Smooth muscle cell (in vitro differentiated cells): ENCODE results near the gene S1PR1. TPM values are rescaled to one million over a fixed set of nuclear protein-coding genes. Genes with fewer than 3 reads are reported as not detected.

Experiments used
- DNase-seq: peaks from one replicate; lab custom pipeline; 2025; ENCODE audit not compliant: unreplicated experiment; lab: John Stamatoyannopoulos, UW
- H2AFZ ChIP-seq: fragments of 200-600 bp; sonication (generic); 2 replicates; pipeline ENCODE4 v1.6.0; 2016; ENCODE audit warnings: antibody characterized with exemption, low read depth, mild to moderate bottlenecking
- H3F3A ChIP-seq: fragments of 200-600 bp; sonication (generic); 2 replicates; pipeline ENCODE4 v1.6.0; 2017; ENCODE audit warnings: antibody characterized with exemption, low read depth
- H3K27ac ChIP-seq: fragments of 200-600 bp; sonication (generic); 2 replicates; pipeline ENCODE4 v1.5.1; 2016; ENCODE audit warnings: low read depth, mild to moderate bottlenecking
- H3K27me3 ChIP-seq: fragments of 200-600 bp; sonication (generic); 2 replicates; pipeline ENCODE4 v1.6.1; 2016; ENCODE audit warnings: low read depth, mild to moderate bottlenecking
- H3K36me3 ChIP-seq: fragments of 200-600 bp; sonication (generic); 2 replicates; pipeline ENCODE4 v1.5.1; 2016; ENCODE audit warnings: low read depth
- H3K4me1 ChIP-seq: fragments of 200-600 bp; sonication (generic); 2 replicates; pipeline ENCODE4 v1.5.1; 2016; ENCODE audit warnings: low read depth
- H3K4me2 ChIP-seq: fragments of 200-600 bp; sonication (generic); 2 replicates; pipeline ENCODE4 v1.6.0; 2016; ENCODE audit warnings: mild to moderate bottlenecking
- H3K4me3 ChIP-seq: fragments of 200-600 bp; sonication (generic); 2 replicates; pipeline ENCODE4 v1.5.1; 2016; ENCODE audit warnings: mild to moderate bottlenecking
- H3K79me2 ChIP-seq: fragments of 200-600 bp; sonication (generic); 2 replicates; pipeline ENCODE4 v1.6.0; 2016; ENCODE audit warnings: low read depth, mild to moderate bottlenecking
- H3K9ac ChIP-seq: fragments of 200-600 bp; sonication (generic); 2 replicates; pipeline ENCODE4 v1.6.0; 2016; ENCODE audit warnings: low read depth
- H3K9me3 ChIP-seq: fragments of 200-600 bp; sonication (generic); replicated peaks from 2 replicates; pipeline ENCODE4 v1.5.1; 2016; ENCODE audit warnings: low read depth
- H4K20me1 ChIP-seq: fragments of 200-600 bp; sonication (generic); 2 replicates; pipeline ENCODE4 v1.6.0; 2016; ENCODE audit warnings: low read depth
- CTCF ChIP-seq: fragments of 200-600 bp; sonication (generic); IDR thresholded peaks from 2 replicates; pipeline ENCODE4 v1.5.1; 2017; ENCODE audit warnings: borderline replicate concordance, mild to moderate bottlenecking, antibody characterized with exemption; ENCODE audit not compliant: insufficient read depth, poor library complexity, severe bottlenecking
- WGBS: methylation state at CpG from one replicate; pipeline ENCODE4 v1.1.7; 2016; ENCODE audit warnings: low lambda C conversion rate; 5-methylcytosine and 5-hydroxymethylcytosine counted together
- polyA plus RNA-seq: library from polyadenylated mRNA; unstranded; fragments of >200 nt; fragmentation: Nextera tagmentation; extraction: Ambion mirVana; gene quantifications from 2 replicates; pipeline ENCODE4 v1.2.1, GENCODE V29; 2016
- total RNA-seq: library from RNA; depleted of rRNA; stranded (reverse); fragments of >200 nt; gene quantifications from 2 replicates; pipeline ENCODE4 v1.2.3, GENCODE V29; 2014

S1PR1 gene
- total and polyA plus RNA-seq, 2 experiments from 2014 or later: 12.0 to 12.1 TPM

GRCh38 chr1:101268893-101269292 lies 32.1 kb downstream of the S1PR1 start:
- Histone ChIP-seq H4K20me1 (no peaks in the 10 kb centered on the region), H3K4me2 (no peak overlapping the region), H3K4me1 (no peaks in the 10 kb centered on the region), H3K4me3 (no peak overlapping the region), H3K9ac (no peak overlapping the region), H3K27ac (no peak overlapping the region), H3F3A (no peaks in the 10 kb centered on the region), H3K27me3 (no peaks in the 10 kb centered on the region), H3K9me3 (no peaks in the 10 kb centered on the region), H3K79me2 (no peaks in the 10 kb centered on the region), H3K36me3 (no peaks in the 10 kb centered on the region), H2AFZ (no peak overlapping the region)
- WGBS: 91% methylated on average over 2 of the region's 2 CpGs
- DNase-seq: no peak
- TF ChIP-seq CTCF: no peak

- no peak overlapping the region for H3K4me2 ChIP-seq
- H3K4me3 ChIP-seq: no peak overlapping the region
- H3K79me2 ChIP-seq: no peaks in the 10 kb centered on the region
- H3K27ac ChIP-seq: no peak overlapping the region
- no peaks in the 10 kb centered on the region for H3K36me3 ChIP-seq
- H3F3A ChIP-seq: no peaks in the 10 kb centered on the region
- no peaks in the 10 kb centered on the region for H3K27me3 ChIP-seq
- H3K9ac ChIP-seq: no peak overlapping the region
- no peaks in the 10 kb centered on the region for H3K4me1 ChIP-seq
- DNase-seq: no peak
- no peak overlapping the region for H2AFZ ChIP-seq
- no peaks in the 10 kb centered on the region for H4K20me1 ChIP-seq
- 85% methylated on average over 5 of the region's 5 CpGs for WGBS
- TF ChIP-seq CTCF: no peak
- H3K9me3 ChIP-seq: no peaks in the 10 kb centered on the region
These were observed 38.9 kb downstream of the S1PR1 start for GRCh38 chr1:101275672-101276071.

GRCh38 chr1:101276818-101277217 lies 40.0 kb downstream of the S1PR1 start:
- Histone ChIP-seq H3K4me3 (no peak overlapping the region), H3K9ac (no peak overlapping the region), H3F3A (no peaks in the 10 kb centered on the region), H3K79me2 (no peaks in the 10 kb centered on the region), H2AFZ (no peak overlapping the region), H4K20me1 (no peaks in the 10 kb centered on the region), H3K27ac (no peak overlapping the region), H3K9me3 (no peaks in the 10 kb centered on the region), H3K27me3 (no peaks in the 10 kb centered on the region), H3K4me2 (no peak overlapping the region), H3K36me3 (no peaks in the 10 kb centered on the region), H3K4me1 (no peaks in the 10 kb centered on the region)
- DNase-seq: no peak
- WGBS: 96% methylated on average over 6 of the region's 6 CpGs
- TF ChIP-seq CTCF: no peak

- WGBS: 80% methylated on average over 4 of the region's 4 CpGs
- H3F3A ChIP-seq: no peaks in the 10 kb centered on the region
- no peak for DNase-seq
- no peak overlapping the region for H3K9ac ChIP-seq
- H3K4me3 ChIP-seq: no peak overlapping the region
- peaks cover 9% of the 10 kb centered on the region for H3K4me1 ChIP-seq
- no peak for TF ChIP-seq CTCF
- no peaks in the 10 kb centered on the region for H3K36me3 ChIP-seq
- no peak overlapping the region for H2AFZ ChIP-seq
- H4K20me1 ChIP-seq: no peaks in the 10 kb centered on the region
- H3K27me3 ChIP-seq: no peaks in the 10 kb centered on the region
- no peak overlapping the region for H3K27ac ChIP-seq
- no peaks in the 10 kb centered on the region for H3K9me3 ChIP-seq
- H3K4me2 ChIP-seq: no peak overlapping the region
- no peaks in the 10 kb centered on the region for H3K79me2 ChIP-seq
These were observed 41.4 kb downstream of the S1PR1 start for GRCh38 chr1:101278238-101278637.
